ENCODE results near the gene PRKAR2B. TPM values are rescaled to one million over a fixed set of nuclear protein-coding genes. Genes with fewer than 3 reads are reported as not detected.
"Not testable (repeated sequence)": the region's sequence is repeated elsewhere in the genome, so short reads cannot be mapped to it uniquely, and the experiment has no call there.

PRKAR2B gene
- total RNA-seq, 2 donors from 2014 or later, result 3.5 to 81.0 TPM

GRCh38 chr7:107032720-107033438 lies 11.6 kb upstream of the PRKAR2B start:
- DNase-seq, result no peak
- no peak overlapping the region for H3K27ac Mint-ChIP-seq
- H3K9me3 ChIP-seq (ENCODE audit: control insufficient read depth, low read length, poor library complexity, severe bottlenecking), result no peaks in the 10 kb centered on the region
- peaks cover 12% of the 10 kb centered on the region for H3K27me3 Mint-ChIP-seq
- no peak overlapping the region for H3K4me3 Mint-ChIP-seq
- no peak for ATAC-seq
- no peaks in the 10 kb centered on the region for H3K36me3 Mint-ChIP-seq (ENCODE audit: low read depth)
- H3K4me1 Mint-ChIP-seq, result no peaks in the 10 kb centered on the region

GRCh38 chr7:107034553-107034952 lies 10.0 kb upstream of the PRKAR2B start:
- no peaks in the 10 kb centered on the region for H3K9me3 ChIP-seq (ENCODE audit: control insufficient read depth, low read length, poor library complexity, severe bottlenecking)
- no peak overlapping the region for H3K4me3 Mint-ChIP-seq
- no peaks in the 10 kb centered on the region for H3K36me3 Mint-ChIP-seq (ENCODE audit: low read depth)
- no peak for ATAC-seq
- peaks cover 12% of the 10 kb centered on the region for H3K27me3 Mint-ChIP-seq
- H3K4me1 Mint-ChIP-seq, result no peaks in the 10 kb centered on the region
- DNase-seq, result no peak
- no peak overlapping the region for H3K27ac Mint-ChIP-seq

GRCh38 chr7:107035446-107035845 lies 9.1 kb upstream of the PRKAR2B start:
- Mint-ChIP-seq H3K4me3 (no peak overlapping the region), H3K4me1 (no peaks in the 10 kb centered on the region), H3K36me3 (ENCODE audit: low read depth) (no peaks in the 10 kb centered on the region), H3K27ac (no peak overlapping the region), H3K27me3 (peaks cover 12% of the 10 kb centered on the region)
- DNase-seq (no peak), ATAC-seq (no peak)
- no peaks in the 10 kb centered on the region for H3K9me3 ChIP-seq (ENCODE audit: control insufficient read depth, low read length, poor library complexity, severe bottlenecking)

GRCh38 chr7:107036535-107036934 lies 8.0 kb upstream of the PRKAR2B start:
- DNase-seq, result no peak
- no peak overlapping the region for H3K4me3 Mint-ChIP-seq
- no peak overlapping the region for H3K27ac Mint-ChIP-seq
- H3K9me3 ChIP-seq (ENCODE audit: control insufficient read depth, low read length, poor library complexity, severe bottlenecking), result no peaks in the 10 kb centered on the region
- no peaks in the 10 kb centered on the region for H3K36me3 Mint-ChIP-seq (ENCODE audit: low read depth)
- H3K27me3 Mint-ChIP-seq, result peaks cover 12% of the 10 kb centered on the region
- H3K4me1 Mint-ChIP-seq, result no peaks in the 10 kb centered on the region
- ATAC-seq, result no peak

- no peak for ATAC-seq
- H3K36me3 Mint-ChIP-seq (ENCODE audit: low read depth), result no peaks in the 10 kb centered on the region
- no peak overlapping the region for H3K27ac Mint-ChIP-seq
Measured at GRCh38 chr7:107037717-107038603, 6.5 kb upstream of the PRKAR2B start.

GRCh38 chr7:107039199-107039900 lies 5.2 kb upstream of the PRKAR2B start:
- Mint-ChIP-seq H3K36me3 (ENCODE audit: low read depth) (no peaks in the 10 kb centered on the region), H3K27ac (no peak overlapping the region), H3K27me3 (no peaks in the 10 kb centered on the region), H3K4me3 (no peak overlapping the region), H3K4me1 (peaks cover 3% of the 10 kb centered on the region)
- H3K9me3 ChIP-seq (ENCODE audit: control insufficient read depth, low read length, poor library complexity, severe bottlenecking), result no peaks in the 10 kb centered on the region
- ATAC-seq, result no peak
- no peak for DNase-seq

More at GRCh38 chr7:107037717-107038603, 6.5 kb upstream of the PRKAR2B start:
- no peaks in the 10 kb centered on the region for H3K9me3 ChIP-seq (ENCODE audit: control insufficient read depth, low read length, poor library complexity, severe bottlenecking)
- Mint-ChIP-seq H3K4me1 (no peaks in the 10 kb centered on the region), H3K4me3 (no peak overlapping the region), H3K27me3 (peaks cover 6% of the 10 kb centered on the region)
- DNase-seq, result no peak

- Mint-ChIP-seq H3K4me3 (no peak overlapping the region), H3K36me3 (ENCODE audit: low read depth) (peaks cover 3% of the 10 kb centered on the region)
Measured at GRCh38 chr7:107041097-107041496, 3.4 kb upstream of the PRKAR2B start.

GRCh38 chr7:107041764-107042163 lies 2.7 kb upstream of the PRKAR2B start:
- H3K9me3 ChIP-seq (ENCODE audit: control insufficient read depth, low read length, poor library complexity, severe bottlenecking); H3K36me3 Mint-ChIP-seq (ENCODE audit: low read depth); H3K27ac Mint-ChIP-seq; ATAC-seq; H3K4me3 Mint-ChIP-seq; H3K4me1 Mint-ChIP-seq; DNase-seq: not testable (repeated sequence)
- H3K27me3 Mint-ChIP-seq, result peaks cover 16% of the 10 kb centered on the region

More at GRCh38 chr7:107041097-107041496, 3.4 kb upstream of the PRKAR2B start:
- H3K4me1 Mint-ChIP-seq, result peaks cover 8% of the 10 kb centered on the region
- ATAC-seq (no peak), DNase-seq (no peak)
- H3K27me3 Mint-ChIP-seq, result peaks cover 9% of the 10 kb centered on the region
- H3K9me3 ChIP-seq (ENCODE audit: control insufficient read depth, low read length, poor library complexity, severe bottlenecking), result no peaks in the 10 kb centered on the region
- no peak overlapping the region for H3K27ac Mint-ChIP-seq

- ATAC-seq; H3K4me1 Mint-ChIP-seq; H3K4me3 Mint-ChIP-seq; H3K27ac Mint-ChIP-seq; H3K9me3 ChIP-seq (ENCODE audit: control insufficient read depth, low read length, poor library complexity, severe bottlenecking); H3K36me3 Mint-ChIP-seq (ENCODE audit: low read depth); DNase-seq: not testable (repeated sequence)
- H3K27me3 Mint-ChIP-seq, result peaks cover 22% of the 10 kb centered on the region
Measured at GRCh38 chr7:107042326-107042910, 2.1 kb upstream of the PRKAR2B start.

GRCh38 chr7:107043491-107043890 lies 1.0 kb upstream of the PRKAR2B start:
- peaks cover 2% of the 10 kb centered on the region for H3K9me3 ChIP-seq (ENCODE audit: control insufficient read depth, low read length, poor library complexity, severe bottlenecking)
- peaks cover 32% of the 10 kb centered on the region for H3K27me3 Mint-ChIP-seq
- H3K27ac Mint-ChIP-seq, result peak overlapping the region; percentile 34
- peak overlapping the region; percentile 95 for H3K4me3 Mint-ChIP-seq
- ATAC-seq (no peak), DNase-seq (no peak)
- H3K4me1 Mint-ChIP-seq, result peaks cover 8% of the 10 kb centered on the region
- H3K36me3 Mint-ChIP-seq (ENCODE audit: low read depth), result peaks cover 3% of the 10 kb centered on the region

- peaks cover 7% of the 10 kb centered on the region for H3K36me3 Mint-ChIP-seq (ENCODE audit: low read depth)
- peak overlapping the region; percentile 95 for H3K4me3 Mint-ChIP-seq
- peaks cover 8% of the 10 kb centered on the region for H3K4me1 Mint-ChIP-seq
- no peak for ATAC-seq
- H3K27ac Mint-ChIP-seq, result peak overlapping the region; percentile 34
- peaks cover 2% of the 10 kb centered on the region for H3K9me3 ChIP-seq (ENCODE audit: control insufficient read depth, low read length, poor library complexity, severe bottlenecking)
- peaks cover 37% of the 10 kb centered on the region for H3K27me3 Mint-ChIP-seq
- no peak for DNase-seq
Measured at GRCh38 chr7:107043921-107044346, 571 bp upstream of the PRKAR2B start.

GRCh38 chr7:107045195-107045960 lies 873 bp downstream of the PRKAR2B start:
- peaks cover 9% of the 10 kb centered on the region for H3K36me3 Mint-ChIP-seq (ENCODE audit: low read depth)
- peak overlapping the region; percentile 1 for H3K27ac Mint-ChIP-seq
- H3K4me3 Mint-ChIP-seq, result peak overlapping the region; percentile 97
- DNase-seq (no peak), ATAC-seq (no peak)
- peaks cover 42% of the 10 kb centered on the region for H3K27me3 Mint-ChIP-seq
- H3K4me1 Mint-ChIP-seq, result peaks cover 8% of the 10 kb centered on the region
- peaks cover 2% of the 10 kb centered on the region for H3K9me3 ChIP-seq (ENCODE audit: control insufficient read depth, low read length, poor library complexity, severe bottlenecking)
